Natural killer cell (primary cell): ENCODE measurements around the gene CRYGN. TPM values are rescaled to one million over a fixed set of nuclear protein-coding genes. Genes with fewer than 3 reads are reported as not detected.

Experiments used
- ATAC-seq, 3 donors: fragments of 150-1000 bp in 2 of 3; fragments of 200-7000 bp in 1 of 3; cut with Tn5 transposase; 1 replicate in 1 of 3; 2 replicates in 2 of 3; pipeline ENCODE4 v1.10.0; 2021; ENCODE audit warnings: mild to moderate bottlenecking in 2 of 3, moderate library complexity in 2 of 3
- DNase-seq, 2 donors: peaks; one replicate each; pipeline versions ENCODE4 v3.0.0 to v3.0.0-alpha.2; 2013 to 2021; ENCODE audit warnings: mixed read lengths in 1 of 2
- H3K27ac ChIP-seq: one replicate; pipeline ENCODE4 v1.5.1; 2013; ENCODE audit warnings: mild to moderate bottlenecking, low read length
- H3K27me3 ChIP-seq: one replicate; pipeline ENCODE4 v1.6.1; 2013; ENCODE audit warnings: low read length; ENCODE audit not compliant: control insufficient read depth, insufficient read depth
- H3K36me3 ChIP-seq: one replicate; pipeline ENCODE4 v1.6.1; 2013; ENCODE audit warnings: low read length; ENCODE audit not compliant: control insufficient read depth, insufficient read depth
- H3K4me1 ChIP-seq: one replicate; pipeline ENCODE4 v1.6.1; 2013; ENCODE audit warnings: low read length; ENCODE audit not compliant: control insufficient read depth, insufficient read depth
- H3K4me3 ChIP-seq: one replicate; pipeline ENCODE4 v1.5.1; 2013; ENCODE audit warnings: low read length
- H3K9me3 ChIP-seq: one replicate; pipeline ENCODE4 v1.6.1; 2013; ENCODE audit warnings: low read length; ENCODE audit not compliant: control insufficient read depth, insufficient read depth
- H3K27ac Mint-ChIP-seq, 2 donors: one replicate each; pipeline ENCODE4 v1.8.0; 2022; ENCODE audit warnings: mild to moderate bottlenecking in 2 of 2, mixed read lengths in 2 of 2, moderate library complexity in 1 of 2
- H3K27me3 Mint-ChIP-seq, 2 donors: one replicate each; pipeline ENCODE4 v1.8.0; 2022; ENCODE audit warnings: low read depth in 2 of 2, mixed read lengths in 2 of 2
- H3K36me3 Mint-ChIP-seq: one replicate; pipeline ENCODE4 v1.8.0; 2022; ENCODE audit warnings: mixed read lengths
- H3K4me1 Mint-ChIP-seq, 2 donors: one replicate each; pipeline ENCODE4 v1.8.0; 2022; ENCODE audit warnings: mixed read lengths in 2 of 2
- H3K4me3 Mint-ChIP-seq: one replicate; pipeline ENCODE4 v1.8.0; 2022; ENCODE audit warnings: mild to moderate bottlenecking, moderate library complexity, mixed read lengths
- H3K9me3 Mint-ChIP-seq, 2 donors: one replicate each; pipeline ENCODE4 v1.8.0; 2022; ENCODE audit warnings: mixed read lengths in 2 of 2
- CTCF ChIP-seq: fragments of 200-600 bp; IDR thresholded peaks from one replicate; pipeline ENCODE4 v1.8.0; 2022; ENCODE audit warnings: antibody characterized with exemption
- WGBS: methylation state at CpG from one replicate; pipeline ENCODE4 v1.1.7; 2013; ENCODE audit warnings: missing lambda C conversion rate; ENCODE audit not compliant: insufficient coverage; 5-methylcytosine and 5-hydroxymethylcytosine counted together
- intact Hi-C: fragments of 100-400 bp; cut with micrococcal nuclease; formaldehyde crosslinking; loops from one replicate; pipeline ENCODE4 v1.14.2; 2022
- total RNA-seq, 4 donors: library from RNA; stranded (reverse); fragments of 120-200 nt in 1 of 4; gene quantifications; one replicate each; pipeline versions ENCODE4 v1.2.3 to v1.2.4, GENCODE V29; 2013 to 2022

Gene CRYGN
- total RNA-seq, 3 donors from 2014 or later (not counting 1 experiment from before 2014, with no cell fraction given) = not detected

DNA sequence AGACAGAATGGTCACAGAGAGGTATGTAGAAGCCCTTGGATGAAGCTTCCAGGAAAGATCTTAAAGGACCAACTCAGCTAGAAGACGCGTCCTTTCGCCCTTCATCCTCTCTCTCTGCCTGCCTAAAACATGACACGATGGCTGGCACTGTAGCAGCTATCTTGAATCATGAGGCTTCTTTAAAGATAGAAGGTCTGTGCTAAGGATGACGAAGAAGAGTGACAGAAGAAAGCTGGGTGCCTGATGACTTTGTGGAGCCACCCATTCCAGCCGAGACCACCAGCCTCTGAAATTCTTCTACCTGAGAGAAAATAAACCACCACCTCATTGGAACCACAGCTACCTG is 55.6 kb downstream of the CRYGN start:
- peaks cover 23% of the 10 kb centered on the region for H3K4me1 ChIP-seq
- H3K4me3 ChIP-seq = no peak overlapping the region
- H3K36me3 ChIP-seq = no peaks in the 10 kb centered on the region
- H3K9me3 Mint-ChIP-seq = no peaks in the 10 kb centered on the region
- WGBS = 89% methylated on average over 6 of the region's 6 CpGs
- peaks cover 11% of the 10 kb centered on the region for H3K27me3 ChIP-seq
- H3K9me3 ChIP-seq = no peaks in the 10 kb centered on the region
- peaks cover 8 to 14% of the 10 kb centered on the region in 2 donors for H3K4me1 Mint-ChIP-seq
- TF ChIP-seq CTCF = no peak
- ATAC-seq (no peak), DNase-seq (no peak)
- no peak overlapping the region for H3K27ac Mint-ChIP-seq
- H3K27ac ChIP-seq = no peak overlapping the region
- H3K27me3 Mint-ChIP-seq = peaks cover 18 to 22% of the 10 kb centered on the region in 2 donors
- no peaks in the 10 kb centered on the region for H3K36me3 Mint-ChIP-seq
- no peak overlapping the region for H3K4me3 Mint-ChIP-seq
- intact Hi-C loops = no loop called here

DNA sequence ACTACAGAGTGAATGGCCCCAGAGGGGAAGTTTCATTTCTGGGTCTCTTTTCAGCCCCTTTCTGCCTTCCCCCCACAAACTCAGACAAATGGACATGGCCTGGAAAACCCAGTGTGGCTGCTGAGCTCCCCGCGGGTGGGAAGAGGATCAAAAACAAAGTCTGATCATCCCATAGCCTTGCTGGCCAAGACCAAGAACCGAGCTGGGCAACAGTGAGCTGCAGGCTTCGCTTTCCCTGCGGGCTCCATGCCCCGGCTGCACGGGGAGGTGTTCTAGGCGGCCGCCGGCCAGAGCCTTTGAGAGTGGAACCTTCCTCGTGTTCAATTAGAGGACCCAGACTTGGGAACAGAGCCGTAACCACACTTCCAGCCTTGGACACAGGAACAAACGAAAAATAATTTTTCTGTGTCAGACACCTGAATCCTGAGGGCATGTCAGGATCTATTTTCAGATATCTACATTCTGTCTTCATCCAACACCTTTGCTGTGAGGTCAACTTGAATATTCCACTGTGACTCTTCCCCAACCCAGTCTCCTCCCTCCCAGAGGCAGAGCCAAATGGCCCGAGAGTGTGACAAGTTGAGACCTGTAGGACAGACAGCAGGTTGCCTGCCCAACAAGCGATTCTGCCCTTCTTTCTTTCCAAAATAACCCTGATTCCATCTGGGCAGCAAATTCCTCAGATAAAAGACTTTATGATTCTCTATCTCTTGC is 56.1 kb downstream of the CRYGN start:
- no peaks in the 10 kb centered on the region for H3K9me3 Mint-ChIP-seq
- H3K4me1 ChIP-seq = peaks cover 23% of the 10 kb centered on the region
- no peak for TF ChIP-seq CTCF
- DNase-seq (no peak), ATAC-seq (no peak)
- peaks cover under 1% of the 10 kb centered on the region for H3K36me3 ChIP-seq
- 91% methylated on average over 15 of the region's 15 CpGs for WGBS
- intact Hi-C loops = no loop called here
- peaks cover 8 to 16% of the 10 kb centered on the region in 2 donors for H3K4me1 Mint-ChIP-seq
- peaks cover 18 to 22% of the 10 kb centered on the region in 2 donors for H3K27me3 Mint-ChIP-seq
- no peaks in the 10 kb centered on the region for H3K9me3 ChIP-seq
- H3K4me3 ChIP-seq = no peak overlapping the region
- H3K27ac Mint-ChIP-seq = no peak overlapping the region
- H3K4me3 Mint-ChIP-seq = no peak overlapping the region
- H3K36me3 Mint-ChIP-seq = no peaks in the 10 kb centered on the region
- peaks cover 11% of the 10 kb centered on the region for H3K27me3 ChIP-seq
- no peak overlapping the region for H3K27ac ChIP-seq

DNA sequence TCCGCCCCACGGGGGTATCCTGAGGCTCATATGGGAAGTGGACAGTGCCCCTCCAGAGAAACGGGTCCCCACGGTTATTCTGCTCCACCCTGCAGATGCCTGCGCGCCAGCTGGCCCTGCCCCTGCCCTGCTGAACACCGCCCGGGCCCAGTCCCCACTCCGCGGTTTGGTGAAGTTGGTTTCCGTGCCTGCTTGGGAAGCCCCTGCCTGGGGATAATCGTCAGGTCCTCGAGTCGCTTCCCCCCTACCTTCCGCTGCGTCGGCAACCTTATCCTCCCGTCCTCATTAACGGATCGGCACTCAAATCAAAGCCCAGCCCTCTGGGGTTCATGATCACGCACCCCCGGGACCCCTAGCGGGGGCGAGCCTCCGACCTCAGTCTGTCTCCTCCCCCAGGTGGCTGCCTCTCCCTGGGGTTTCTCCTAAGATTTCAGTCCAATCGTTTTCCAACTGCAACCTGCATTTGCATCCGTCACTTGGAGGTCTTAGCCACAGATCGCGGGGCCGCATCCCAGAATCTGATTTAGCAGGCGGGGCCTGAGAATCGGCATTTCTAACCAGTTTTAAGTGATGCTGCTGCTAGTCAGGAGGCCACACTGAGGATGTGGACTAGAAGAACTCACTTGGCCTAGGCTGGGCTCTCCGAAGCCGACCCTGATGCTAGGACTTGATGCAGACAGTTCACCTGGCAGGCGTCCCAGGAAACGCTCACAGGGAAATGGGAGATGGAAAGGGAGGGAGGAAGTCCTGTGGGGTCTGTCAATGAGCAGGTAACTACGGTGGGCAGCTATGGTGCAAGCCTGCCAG is 57.7 kb downstream of the CRYGN start:
- Mint-ChIP-seq H3K9me3 (no peaks in the 10 kb centered on the region), H3K36me3 (peaks cover 9% of the 10 kb centered on the region), H3K27ac (peak overlapping the region in 1 of 2 donors; percentile 61), H3K27me3 (peaks cover 18 to 22% of the 10 kb centered on the region in 2 donors), H3K4me3 (peak overlapping the region; percentile 85), H3K4me1 (peaks cover 12 to 22% of the 10 kb centered on the region in 2 donors)
- intact Hi-C loops = no loop called here
- Histone ChIP-seq H3K36me3 (peaks cover 9% of the 10 kb centered on the region), H3K4me3 (peak overlapping the region; percentile 32), H3K27ac (no peak overlapping the region), H3K27me3 (peaks cover 11% of the 10 kb centered on the region), H3K9me3 (no peaks in the 10 kb centered on the region), H3K4me1 (peaks cover 23% of the 10 kb centered on the region)
- DNase-seq (peak in 1 of 2 donors; percentile 83), ATAC-seq (peak; percentile 20 to 69 (median 66))
- no peak for TF ChIP-seq CTCF
- WGBS = 21% methylated on average over 37 of the region's 37 CpGs
